ENCODE results near the gene ADAMTS15.

ADAMTS15 gene

GRCh38 chr11:130448416-130449309 is at the start of gene ADAMTS15:
Gene ADAMTS15, plus strand, starts transcription at chr11:130448645. Its CDS starts 329 bp downstream, at chr11:130448974.
- DNase-seq (ENCODE audit: low spot score): peak; percentile 25

- no peak for DNase-seq (ENCODE audit: low spot score)
Observed at GRCh38 chr11:130399196-130399595, 49.2 kb upstream of the ADAMTS15 start.

DNA sequence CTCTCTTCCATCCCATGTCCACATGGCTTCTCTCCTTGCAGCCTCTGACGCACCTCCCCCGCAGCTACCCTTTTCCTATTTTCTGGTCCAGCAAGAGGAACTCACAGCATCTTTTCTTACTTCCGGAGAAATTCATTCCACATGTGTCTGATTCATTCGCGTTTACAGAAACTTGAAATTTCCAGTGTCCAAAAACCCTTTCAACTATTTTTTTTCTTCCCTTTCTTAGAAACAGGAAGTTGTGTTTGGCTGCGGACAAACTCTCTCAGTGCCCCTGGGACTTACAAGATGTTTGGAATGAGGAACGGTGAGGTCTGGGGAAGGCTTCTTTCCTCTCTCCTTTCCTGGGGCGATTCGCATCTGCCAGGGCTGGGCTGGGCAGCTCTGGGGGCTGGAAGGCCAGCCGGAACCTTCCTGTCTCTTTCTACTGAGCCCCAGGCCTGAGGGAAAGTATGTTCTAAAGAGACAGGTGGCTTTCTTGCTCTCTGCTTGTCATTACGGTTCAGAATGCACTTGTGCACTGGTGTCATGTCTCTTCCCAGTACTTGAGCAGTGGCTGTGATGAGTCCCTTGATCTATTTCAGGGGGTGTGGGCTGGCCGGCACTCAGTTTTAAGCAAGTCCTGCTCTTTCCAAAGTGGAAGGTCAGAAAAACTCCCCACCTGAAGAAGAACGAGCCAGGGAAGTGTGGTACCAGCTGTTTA is 47.5 kb upstream of the ADAMTS15 start:
- DNase-seq (ENCODE audit: low spot score): no peak

DNA sequence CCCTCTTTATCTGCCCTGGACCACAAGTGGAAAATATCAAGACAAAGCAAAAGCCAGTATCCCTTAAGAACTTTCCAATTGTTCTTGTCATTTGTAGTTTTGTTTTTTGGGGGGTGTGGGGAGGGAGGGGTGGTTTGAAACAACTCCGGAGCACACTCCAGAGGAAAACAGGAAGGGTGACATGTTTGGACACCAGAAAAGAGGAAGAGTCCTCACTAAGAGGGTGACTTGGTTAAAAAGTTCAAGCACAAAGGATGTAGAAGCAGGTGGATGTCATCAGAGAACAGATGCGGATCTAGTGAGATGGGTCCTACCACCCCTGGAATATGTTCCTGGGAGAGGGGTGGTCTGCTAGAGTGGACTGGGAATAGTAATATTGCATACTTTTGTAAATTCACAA is 45.9 kb upstream of the ADAMTS15 start:
- DNase-seq (ENCODE audit: low spot score): no peak

GRCh38 chr11:130403271-130403804 is 45.1 kb upstream of the ADAMTS15 start:
- peak; percentile 77 for DNase-seq (ENCODE audit: low spot score)

DNA sequence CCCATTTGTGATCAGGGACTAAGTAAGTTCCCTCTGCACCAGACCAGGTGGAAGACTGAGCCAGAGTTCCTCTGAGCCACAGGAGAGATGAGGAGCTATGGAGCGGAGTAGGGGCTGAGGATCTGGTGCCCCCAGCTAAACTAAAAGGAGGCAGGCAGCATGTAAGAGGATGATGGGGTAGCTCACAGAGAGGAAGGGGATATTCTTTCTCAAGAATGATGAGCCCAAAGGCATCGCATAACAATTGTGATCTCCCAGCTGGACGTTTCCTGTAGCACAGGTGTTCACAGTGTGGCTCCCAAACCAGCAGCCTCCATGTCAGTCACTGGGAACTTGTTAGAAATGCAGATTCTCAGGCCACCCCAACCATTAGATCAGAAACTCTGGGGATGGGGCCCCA is 44.5 kb upstream of the ADAMTS15 start:
- no peak for DNase-seq (ENCODE audit: low spot score)

GRCh38 chr11:130404727-130405126 is 43.7 kb upstream of the ADAMTS15 start:
- no peak for DNase-seq (ENCODE audit: low spot score)

GRCh38 chr11:130405428-130405827 is 43.0 kb upstream of the ADAMTS15 start:
- DNase-seq (ENCODE audit: low spot score): no peak

DNA sequence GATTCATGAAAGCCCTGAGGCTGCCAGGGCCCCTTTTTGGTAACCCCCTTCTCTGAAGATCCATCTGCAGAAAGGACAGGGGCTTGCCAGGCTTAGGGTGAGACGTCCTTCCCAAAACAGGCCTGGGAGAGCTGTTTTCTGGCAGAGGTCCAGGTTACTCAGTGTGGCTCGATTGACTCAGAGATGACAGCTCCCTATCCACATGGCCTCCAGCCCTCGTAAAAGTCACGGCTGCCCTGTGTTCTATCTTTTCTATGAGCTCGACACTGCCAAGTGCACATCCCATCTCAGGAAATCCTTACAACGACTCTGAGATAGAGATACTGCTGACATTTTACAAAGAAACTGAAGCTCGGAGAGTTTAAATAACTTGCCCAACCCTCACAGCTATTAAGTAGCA is 40.5 kb upstream of the ADAMTS15 start:
- peak; percentile 91 for DNase-seq (ENCODE audit: low spot score)

GRCh38 chr11:130408401-130408890 is 40.0 kb upstream of the ADAMTS15 start:
- no peak for DNase-seq (ENCODE audit: low spot score)

GRCh38 chr11:130408901-130409300 is 39.5 kb upstream of the ADAMTS15 start:
- no peak for DNase-seq (ENCODE audit: low spot score)

DNA sequence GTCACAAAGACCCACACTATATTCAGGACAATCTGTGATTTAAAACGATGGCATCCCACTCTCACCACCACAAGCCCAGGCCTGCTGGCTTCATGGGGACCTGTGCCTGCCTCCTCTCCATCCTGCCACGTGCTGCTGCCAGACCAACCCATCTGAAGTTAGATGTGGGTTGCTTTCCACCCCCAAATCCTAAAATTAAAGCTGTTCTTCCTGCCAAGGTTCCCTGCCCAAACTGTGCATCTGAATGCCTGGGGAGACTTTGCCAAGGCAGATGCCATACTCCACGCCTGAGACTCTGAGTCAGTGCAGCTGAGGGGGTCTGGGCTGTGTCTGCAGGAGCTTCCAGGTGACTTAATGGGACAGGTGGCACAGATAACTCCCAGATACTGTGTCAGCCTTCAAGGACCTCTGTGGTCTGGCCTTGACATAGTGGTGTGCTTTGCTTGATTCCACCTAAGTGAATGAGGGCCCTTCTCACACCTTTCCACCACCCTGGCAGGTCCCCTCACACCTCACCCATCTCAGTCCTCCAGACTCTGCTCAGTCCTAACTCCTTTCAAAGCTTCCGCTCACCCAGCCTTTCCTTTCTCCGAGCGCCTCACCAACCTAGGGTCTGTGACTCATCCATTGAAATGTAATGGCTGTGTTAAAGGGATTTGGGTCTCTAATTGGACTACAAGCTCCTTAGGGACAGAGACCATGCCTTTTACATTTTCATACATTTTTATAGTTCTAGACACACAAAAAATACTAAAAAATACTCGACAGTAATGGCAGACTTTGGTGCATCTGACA is 38.7 kb upstream of the ADAMTS15 start:
- DNase-seq (ENCODE audit: low spot score): no peak

DNA sequence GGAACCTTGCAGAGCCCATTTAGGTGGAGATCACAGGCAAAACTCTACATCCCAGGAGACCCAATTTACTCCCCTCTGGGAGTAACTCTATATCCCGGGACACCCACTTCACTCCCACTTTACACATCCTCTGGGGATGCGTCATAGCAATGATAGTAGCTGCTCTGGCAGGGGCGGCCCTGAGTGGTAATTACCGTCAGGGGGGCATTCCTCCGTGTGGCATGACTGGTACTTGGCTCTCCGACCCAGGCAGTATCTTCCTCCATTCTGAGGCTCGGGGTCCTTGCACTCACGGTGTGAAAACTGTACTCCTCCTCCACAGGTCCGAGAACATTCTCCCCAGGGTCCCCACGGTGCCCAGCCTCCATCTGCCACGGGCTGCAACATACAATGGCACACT is 37.2 kb upstream of the ADAMTS15 start:
- no peak for DNase-seq (ENCODE audit: low spot score)

GRCh38 chr11:130413405-130414106 is 34.9 kb upstream of the ADAMTS15 start:
- DNase-seq (ENCODE audit: low spot score): peak; percentile 84

- no peak for DNase-seq (ENCODE audit: low spot score)
Observed at GRCh38 chr11:130414107-130415080, 34.1 kb upstream of the ADAMTS15 start.

- DNase-seq (ENCODE audit: low spot score): no peak
Observed at GRCh38 chr11:130415731-130416529, 32.5 kb upstream of the ADAMTS15 start.

DNA sequence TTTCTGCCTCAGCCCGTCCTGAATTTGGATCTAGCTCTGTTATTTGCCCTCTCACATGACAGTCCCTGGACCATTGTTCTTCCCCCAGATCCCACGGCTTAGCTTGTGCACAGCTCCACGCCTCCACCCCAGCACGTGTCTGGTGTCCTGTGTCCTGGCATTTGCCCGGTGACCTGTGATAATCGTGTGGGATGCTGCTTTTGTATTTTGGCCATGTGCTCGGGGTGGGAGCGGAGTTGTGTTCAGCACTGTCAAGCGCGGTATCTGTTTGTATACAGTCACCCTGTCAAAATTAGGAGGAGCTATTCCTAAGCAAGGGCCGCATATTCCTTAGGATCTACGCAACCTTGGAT is 31.9 kb upstream of the ADAMTS15 start:
- no peak for DNase-seq (ENCODE audit: low spot score)

DNA sequence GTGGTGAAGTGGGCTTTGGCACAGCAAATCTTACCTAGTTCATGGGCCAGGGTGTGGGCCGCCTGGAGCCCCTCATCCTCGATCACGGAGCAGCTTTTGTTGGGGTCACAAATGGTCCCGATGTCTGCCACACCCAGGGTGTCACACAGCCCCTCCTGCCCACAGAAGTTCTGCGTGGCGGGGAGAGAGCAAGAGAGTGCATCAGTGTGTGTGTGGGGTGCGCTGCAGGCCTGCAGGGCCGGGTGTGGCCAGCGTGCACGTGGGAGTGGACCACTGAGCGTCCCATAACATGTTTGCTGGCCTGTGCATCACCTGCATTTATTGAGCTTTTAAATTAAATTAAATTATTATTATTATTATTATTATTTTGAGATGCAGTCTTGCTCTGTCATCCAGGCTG is 31.5 kb upstream of the ADAMTS15 start:
- DNase-seq (ENCODE audit: low spot score): no peak

- no peak for DNase-seq (ENCODE audit: low spot score)
Observed at GRCh38 chr11:130418210-130418609, 30.2 kb upstream of the ADAMTS15 start.
